Heart right ventricle (tissue), 16 donors: ENCODE measurements around the gene RRAS. TPM values are rescaled to one million over a fixed set of nuclear protein-coding genes. Genes with fewer than 3 reads are reported as not detected.

ENCODE experiments used
- ATAC-seq, 8 donors: fragments of 200-7000 bp; cut with Tn5 transposase; one replicate each; pipeline ENCODE4 v1.9.1; 2020; ENCODE audit warnings: mild to moderate bottlenecking in 8 of 8, moderate library complexity in 8 of 8, moderate number of reproducible peaks in 1 of 8
- DNase-seq, 2 donors: peaks; one replicate each; pipeline ENCODE4 v3.0.0-alpha.2; 2020
- H3K27ac ChIP-seq, 10 donors: fragments of 200-600 bp; sonication (generic) in 2 of 10; one replicate each; pipeline versions ENCODE4 v1.5.0 to v1.8.0; 2020 to 2022; ENCODE audit warnings: mild to moderate bottlenecking in 3 of 10
- H3K27me3 ChIP-seq, 7 donors: fragments of 200-600 bp; one replicate each; pipeline ENCODE4 v1.8.0; 2021 to 2022; ENCODE audit warnings: mild to moderate bottlenecking in 2 of 7
- H3K36me3 ChIP-seq, 9 donors: fragments of 200-600 bp; sonication (generic) in 1 of 9; one replicate each; pipeline versions ENCODE4 v1.5.0 to v1.8.0; 2020 to 2022; ENCODE audit warnings: mild to moderate bottlenecking in 2 of 9
- H3K4me1 ChIP-seq, 9 donors: fragments of 200-600 bp; sonication (generic) in 1 of 9; one replicate each; pipeline versions ENCODE4 v1.5.0 to v1.8.0; 2020 to 2022; ENCODE audit warnings: mild to moderate bottlenecking in 4 of 9
- H3K4me3 ChIP-seq, 10 donors: fragments of 200-600 bp; sonication (generic) in 2 of 10; one replicate each; pipeline versions ENCODE4 v1.5.0 to v1.8.0; 2020 to 2022; ENCODE audit warnings: mild to moderate bottlenecking in 7 of 10, moderate library complexity in 2 of 10
- H3K9me3 ChIP-seq, 11 donors: fragments of 200-600 bp in 10 of 11; sonication (generic) in 2 of 11; one replicate each; pipeline versions ENCODE4 v1.5.0 to v1.8.0; 2013 to 2022; ENCODE audit warnings: mild to moderate bottlenecking in 2 of 11, control low read depth in 1 of 11, moderate library complexity in 1 of 11
- WGBS, 2 donors: extraction: QIAGEN DNeasy Blood & Tissue Kit; methylation state at CpG; one replicate each; pipeline ENCODE4 v1.1.7; 2013; ENCODE audit warnings: inconsistent platforms in 1 of 2; 5-methylcytosine and 5-hydroxymethylcytosine counted together
- intact Hi-C, 10 donors: fragments of 100-400 bp; cut with DNase I; formaldehyde crosslinking; loops; one replicate each; pipeline versions ENCODE4 v1.11.1 to v1.14.2; 2022
- polyA plus RNA-seq, 2 donors: library from polyadenylated mRNA; stranded (reverse); fragments of 200-250 nt; gene quantifications; one replicate each; pipeline ENCODE4 v1.2.3, GENCODE V29; 2013
- total RNA-seq, 10 donors: library from RNA; stranded (reverse); fragmentation: NEBNext Ultra II Directional in 3 of 10; extraction: Animal tissue kit (Norgen Biotek cat#: 25700) in 3 of 10; gene quantifications; one replicate each; pipeline versions ENCODE4 v1.2.1 to v1.2.4, GENCODE V29; 2021 to 2023
- TF ChIP-seq, protein P1 (sequence below), 9 donors: fragments of 200-600 bp; sonication (generic) in 2 of 9; IDR thresholded peaks; one replicate each; pipeline versions ENCODE4 v1.5.0 to v1.8.0; 2021 to 2022; ENCODE audit warnings: antibody characterized with exemption in 9 of 9, mild to moderate bottlenecking in 5 of 9, moderate library complexity in 1 of 9
- donor health status: Arrhythmogenic right ventricular cardiomyopathy.
- donor health status: ischemic (EF 13 %, LVEDD 7.1; RV severe dilation, severe dysfunction).
- donor health status: healthy with polysubstance abuse.
- donor health status: DM: no; HTN: yes; CAD: no.
- donor health status: DM: no; HTN: no; CAD: no.
- donor health status: ischemic (EF 25% LVEDD 6.9; RV normal size, moderate dysfunction).
- donor health status: ischemic (EF 25% LVEDD 5.7; RV mildly dilated, moderate dysfunction).
- donor health status: healthy.
- donor health status: DM: yes; HTN: yes; CAD: no.
- donor health status: Ischemic cardiomyopathy.
- donor health status: ischemic (EF 35%, LVEDD 5.7; RV mildly dilated, moderate dysfunction).
- donor health status: nonischemic (EF 11% LVEDD 7.7; RV severe dilation, severe dysfunction).
- donor health status: DM: yes; HTN: yes; CAD: no.
- donor health status: PGD.
- donor health status: ischemic (EF 29% LVEDD 5.4; RV normal size, mild dysfunction).
- donor health status: nonischemic (EF 23%, LVEDD 6.1; RV moderate dilation, normal function).

RRAS gene
- total and polyA plus RNA-seq, 12 donors = 90.4 to 215 (median 117) TPM

DNA sequence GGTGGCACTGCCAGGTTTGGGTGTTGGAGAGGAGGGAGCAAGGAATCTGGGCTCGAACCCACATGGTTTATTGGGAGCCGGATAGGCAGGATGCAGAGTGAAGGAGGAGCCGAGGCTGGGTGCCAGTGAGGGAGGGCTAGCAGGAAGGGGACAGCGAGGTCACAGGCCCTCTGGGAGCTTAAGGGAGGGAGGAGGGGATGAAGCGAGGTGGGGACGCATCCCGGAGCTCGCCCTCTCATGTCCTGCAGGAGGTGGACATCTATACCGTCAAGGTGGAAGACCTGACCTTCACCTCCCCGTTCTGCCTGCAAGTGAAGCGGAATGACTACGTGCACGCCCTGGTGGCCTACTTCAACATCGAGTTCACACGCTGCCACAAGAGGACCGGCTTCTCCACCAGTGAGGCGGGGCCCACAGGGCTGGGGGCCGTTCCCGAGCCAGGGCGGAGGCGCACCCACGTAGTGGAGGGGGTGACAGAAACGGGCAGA, 45.9 kb upstream of the RRAS start:
- ATAC-seq (no peak), DNase-seq (no peak)
- TF ChIP-seq, protein P1, sequence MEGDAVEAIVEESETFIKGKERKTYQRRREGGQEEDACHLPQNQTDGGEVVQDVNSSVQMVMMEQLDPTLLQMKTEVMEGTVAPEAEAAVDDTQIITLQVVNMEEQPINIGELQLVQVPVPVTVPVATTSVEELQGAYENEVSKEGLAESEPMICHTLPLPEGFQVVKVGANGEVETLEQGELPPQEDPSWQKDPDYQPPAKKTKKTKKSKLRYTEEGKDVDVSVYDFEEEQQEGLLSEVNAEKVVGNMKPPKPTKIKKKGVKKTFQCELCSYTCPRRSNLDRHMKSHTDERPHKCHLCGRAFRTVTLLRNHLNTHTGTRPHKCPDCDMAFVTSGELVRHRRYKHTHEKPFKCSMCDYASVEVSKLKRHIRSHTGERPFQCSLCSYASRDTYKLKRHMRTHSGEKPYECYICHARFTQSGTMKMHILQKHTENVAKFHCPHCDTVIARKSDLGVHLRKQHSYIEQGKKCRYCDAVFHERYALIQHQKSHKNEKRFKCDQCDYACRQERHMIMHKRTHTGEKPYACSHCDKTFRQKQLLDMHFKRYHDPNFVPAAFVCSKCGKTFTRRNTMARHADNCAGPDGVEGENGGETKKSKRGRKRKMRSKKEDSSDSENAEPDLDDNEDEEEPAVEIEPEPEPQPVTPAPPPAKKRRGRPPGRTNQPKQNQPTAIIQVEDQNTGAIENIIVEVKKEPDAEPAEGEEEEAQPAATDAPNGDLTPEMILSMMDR (IDR thresholded peaks at IDR 0.05) = no peak
- Histone ChIP-seq H3K4me3 (no peak overlapping the region), H3K9me3 (no peaks in the 10 kb centered on the region), H3K4me1 (peaks cover 5 to 77% (median 46%) of the 10 kb centered on the region in 9 donors), H3K27ac (peak overlapping the region in 6 of 10 donors; percentile 20 to 84 (median 50)), H3K27me3 (peaks cover 0 to 21% (median 7%) of the 10 kb centered on the region in 7 donors), H3K36me3 (peaks cover 3 to 72% (median 47%) of the 10 kb centered on the region in 9 donors)
- intact Hi-C loops = loop anchor here in 2 of 10 donors (5.0 to 10.0 kb wide), 2 partner anchors 116 to 119 kb away; no protein-coding TSS in a partner anchor
- 44 to 60% methylated on average over 23 of the region's 23 CpGs for WGBS, 2 donors

GRCh38 chr19:49684983-49685553, 45.1 kb upstream of the RRAS start:
- intact Hi-C loops = loop anchor here in 2 of 10 donors (5.0 to 10.0 kb wide), 2 partner anchors 117 to 120 kb away; no protein-coding TSS in a partner anchor
- no peak for ATAC-seq
- no peaks in the 10 kb centered on the region for H3K9me3 ChIP-seq
- TF ChIP-seq, protein P1 (IDR thresholded peaks at IDR 0.05) = peak in 1 of 9 donors; percentile 18
- DNase-seq = no peak
- H3K4me1 ChIP-seq = peaks cover 13 to 77% (median 50%) of the 10 kb centered on the region in 9 donors
- WGBS, 2 donors = 72 to 78% methylated on average over 13 of the region's 13 CpGs
- peak overlapping the region in 4 of 10 donors; percentile 27 to 84 (median 52) for H3K27ac ChIP-seq
- peaks cover 3 to 76% (median 47%) of the 10 kb centered on the region in 9 donors for H3K36me3 ChIP-seq
- H3K4me3 ChIP-seq = no peak overlapping the region
- H3K27me3 ChIP-seq = peaks cover 0 to 13% (median 3%) of the 10 kb centered on the region in 7 donors

GRCh38 chr19:49684251-49684982, 44.5 kb upstream of the RRAS start:
- Histone ChIP-seq H3K4me1 (peaks cover 13 to 77% (median 48%) of the 10 kb centered on the region in 9 donors), H3K36me3 (peaks cover 3 to 76% (median 47%) of the 10 kb centered on the region in 9 donors), H3K27me3 (peaks cover 0 to 7% (median 0%) of the 10 kb centered on the region in 7 donors), H3K9me3 (no peaks in the 10 kb centered on the region), H3K27ac (peak overlapping the region in 1 of 10 donors; percentile 60), H3K4me3 (no peak overlapping the region)
- 81 to 84% methylated on average over 33 to 35 of the region's 35 CpGs for WGBS, 2 donors
- ATAC-seq (no peak), DNase-seq (no peak)
- intact Hi-C loops = loop anchor here in 1 of 10 donors (10.0 kb wide), 1 partner anchor 120 kb away; no protein-coding TSS in a partner anchor
- TF ChIP-seq, protein P1 (IDR thresholded peaks at IDR 0.05) = peak in 8 of 9 donors; percentile 7 to 51 (median 36)

DNA sequence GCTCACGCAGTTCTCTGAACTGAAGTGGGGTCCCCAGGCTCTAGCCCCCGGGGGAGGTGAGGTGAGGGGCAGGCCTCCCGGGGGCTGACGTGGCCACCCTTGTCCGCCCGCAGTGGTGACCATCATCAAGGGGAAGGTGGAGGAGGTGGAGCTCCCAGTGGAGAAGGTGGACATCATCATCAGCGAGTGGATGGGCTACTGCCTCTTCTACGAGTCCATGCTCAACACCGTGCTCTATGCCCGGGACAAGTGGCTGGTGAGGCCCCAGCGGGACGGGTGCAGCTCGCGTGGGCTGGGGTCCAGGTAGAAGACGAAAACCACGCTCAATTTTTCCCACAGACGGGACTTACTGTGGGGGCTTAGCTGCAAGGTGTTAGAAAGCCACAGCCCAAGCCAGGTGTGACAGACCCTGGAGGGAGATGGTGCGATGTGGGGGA, 43.9 kb upstream of the RRAS start:
- peaks cover 0 to under 1% (median 0%) of the 10 kb centered on the region in 7 donors for H3K27me3 ChIP-seq
- H3K4me3 ChIP-seq = no peak overlapping the region
- H3K9me3 ChIP-seq = no peaks in the 10 kb centered on the region
- ATAC-seq (no peak), DNase-seq (no peak)
- H3K4me1 ChIP-seq = peaks cover 13 to 77% (median 48%) of the 10 kb centered on the region in 9 donors
- no peak overlapping the region for H3K27ac ChIP-seq
- intact Hi-C loops = loop anchor here in 1 of 10 donors (10.0 kb wide), 1 partner anchor 121 kb away; no protein-coding TSS in a partner anchor
- peaks cover 3 to 76% (median 47%) of the 10 kb centered on the region in 9 donors for H3K36me3 ChIP-seq
- TF ChIP-seq, protein P1 (IDR thresholded peaks at IDR 0.05) = no peak
- WGBS, 2 donors = 95% methylated on average over 18 of the region's 18 CpGs
